K562 (cell line): ENCODE data around the gene ACAT2. TPM values are rescaled to one million over a fixed set of nuclear protein-coding genes. Genes with fewer than 3 reads are reported as not detected.

Source experiments
- BRD9 ChIP-seq: fragments of 450-650 bp; IDR thresholded peaks from 2 replicates; pipeline ENCODE4 v1.6.1; 2018; ENCODE audit warnings: low read depth; ENCODE audit not compliant: partially characterized antibody
- CBFA2T2 ChIP-seq: fragments of 450-650 bp; conservative IDR thresholded peaks from 2 replicates; pipeline ENCODE4 v1.6.1; 2017; ENCODE audit warnings: mild to moderate bottlenecking
- CBX2 ChIP-seq: fragments of 200-600 bp; sonication (generic); IDR thresholded peaks from one replicate; pipeline ENCODE4 v1.6.1; 2012; ENCODE audit warnings: mild to moderate bottlenecking, low read length, inconsistent platforms; ENCODE audit not compliant: insufficient read depth, poor library complexity, severe bottlenecking
- FOS ChIP-seq: IDR thresholded peaks from 3 replicates; pipeline ENCODE4 v1.6.1; 2011; ENCODE audit not compliant: insufficient read length; ENCODE audit errors: extremely low read depth
- FOXJ3 ChIP-seq: sonication (generic); formaldehyde crosslinking; IDR thresholded peaks from 2 replicates; pipeline ENCODE4 v1.4.0; 2020; ENCODE audit warnings: mild to moderate bottlenecking, missing genetic modification reagents
- GTF2A2 ChIP-seq: IDR thresholded peaks from 2 replicates; pipeline ENCODE4 v1.6.1; 2016; ENCODE audit warnings: mild to moderate bottlenecking, missing genetic modification characterization, missing compliant biosample characterization
- HNRNPL ChIP-seq: fragments of 200-400 bp; formaldehyde crosslinking; IDR thresholded peaks from 2 replicates; pipeline ENCODE4 v1.6.1; 2017; ENCODE audit warnings: low read depth, mild to moderate bottlenecking, low read length
- MITF ChIP-seq: IDR thresholded peaks from 2 replicates; pipeline ENCODE4 v1.6.1; 2014; ENCODE audit warnings: antibody characterized with exemption
- MNT ChIP-seq, 2 experiments: fragments of 450-650 bp; conservative IDR thresholded peaks; 2 replicates each; pipeline ENCODE4 v1.6.1; 2017; ENCODE audit warnings: mild to moderate bottlenecking in 2 of 2, moderate library complexity in 2 of 2
- MTA1 ChIP-seq: fragments of 450-650 bp; IDR thresholded peaks from 2 replicates; pipeline ENCODE4 v1.6.1; 2017; ENCODE audit warnings: borderline replicate concordance
- MTA2 ChIP-seq: fragments of 450-650 bp; IDR thresholded peaks from 2 replicates; pipeline ENCODE4 v1.6.1; 2016; ENCODE audit warnings: low read depth
- NFIX ChIP-seq: fragments of 250-450 bp; sonication (Bioruptor Pico); IDR thresholded peaks from 2 replicates; pipeline ENCODE4 v1.4.0; 2020; ENCODE audit warnings: low read depth, mild to moderate bottlenecking, moderate library complexity
- NR1H2 ChIP-seq: sonication (generic); formaldehyde crosslinking; IDR thresholded peaks from 2 replicates; pipeline ENCODE4 v1.4.0; 2020; ENCODE audit warnings: mild to moderate bottlenecking, missing genetic modification reagents
- POLR2AphosphoS2 ChIP-seq: IDR thresholded peaks from 2 replicates; pipeline ENCODE4 v1.6.1; 2012; ENCODE audit warnings: low read length, improper control_type of control experiment
- PPARD ChIP-seq: fragments of 250-450 bp; sonication (Bioruptor Pico); IDR thresholded peaks from 2 replicates; pipeline ENCODE4 v1.8.0; 2022; ENCODE audit warnings: inconsistent platforms, mild to moderate bottlenecking, moderate library complexity
- RBFOX2 ChIP-seq: fragments of 200-400 bp; formaldehyde crosslinking; IDR thresholded peaks from 2 replicates; pipeline ENCODE4 v1.6.1; 2017; ENCODE audit warnings: low read depth, mild to moderate bottlenecking, low read length, moderate library complexity
- RFX1 ChIP-seq: fragments of 450-650 bp; IDR thresholded peaks from 2 replicates; pipeline ENCODE4 v1.6.1; 2016; ENCODE audit warnings: mild to moderate bottlenecking, moderate library complexity
- SIX5 ChIP-seq, 2 experiments: IDR thresholded peaks; 2 replicates each; pipeline ENCODE4 v1.6.1; 2011; ENCODE audit warnings: low read length in 2 of 2, borderline replicate concordance in 1 of 2, low read depth in 1 of 2, mild to moderate bottlenecking in 1 of 2, moderate library complexity in 1 of 2; ENCODE audit not compliant: insufficient read depth in 1 of 2
- SMARCA4 ChIP-seq: fragments of 450-650 bp; IDR thresholded peaks from 2 replicates; pipeline ENCODE4 v1.6.1; 2016
- SMARCE1 ChIP-seq: fragments of 450-650 bp; IDR thresholded peaks from 2 replicates; pipeline ENCODE4 v1.7.1; 2016; ENCODE audit warnings: mild to moderate bottlenecking
- TBL1XR1 ChIP-seq, 2 experiments: IDR thresholded peaks; 2 replicates each; pipeline ENCODE4 v1.6.1; 2012; ENCODE audit warnings: improper control_type of control experiment in 2 of 2, low read length in 2 of 2, mild to moderate bottlenecking in 1 of 2
- TCF7L2 ChIP-seq: fragments of 150-350 bp; IDR thresholded peaks from 2 replicates; pipeline ENCODE4 v1.6.1; 2016; ENCODE audit warnings: low read depth, mild to moderate bottlenecking, low read length, moderate library complexity
- TEAD4 ChIP-seq, 2 experiments: sonication (generic) in 1 of 2; formaldehyde crosslinking in 1 of 2; IDR thresholded peaks; 2 replicates each; pipeline versions ENCODE4 v1.6.1 to v1.8.0; 2012 to 2022; ENCODE audit warnings: borderline replicate concordance in 1 of 2, inconsistent platforms in 1 of 2, low read length in 1 of 2, mild to moderate bottlenecking in 1 of 2, missing genetic modification reagents in 1 of 2
- TSHZ1 ChIP-seq: fragments of 250-450 bp; sonication (Bioruptor Pico); IDR thresholded peaks from 2 replicates; pipeline ENCODE4 v1.4.0; 2020; ENCODE audit warnings: mild to moderate bottlenecking, moderate library complexity
- ZKSCAN1 ChIP-seq: fragments of 150-350 bp; IDR thresholded peaks from 2 replicates; pipeline ENCODE4 v1.6.1; 2016; ENCODE audit warnings: low read depth, low read length
- polyA plus RNA-seq, 8 experiments: library from polyadenylated mRNA; depleted of rRNA in 4 of 8; stranded (reverse) in 5 of 8; unstranded in 3 of 8; fragments of >200 nt; fragmentation: Nextera tagmentation in 2 of 8; fragmentation: Illumina TruSeq in 1 of 8; extraction: Ambion mirVana in 2 of 8; extraction: Trizol in 1 of 8; gene quantifications; 2 replicates each; pipeline versions ENCODE4 v1.2.1 to v1.2.3, GENCODE V29; 2011 to 2014; ENCODE audit warnings: inconsistent platforms in 1 of 8, missing spikeins in 1 of 8
- total RNA-seq, 7 experiments: library from RNA; depleted of rRNA in 6 of 7; stranded (reverse); fragments of >200 nt in 6 of 7; fragmentation: Illumina TruSeq in 2 of 7; extraction: Trizol in 2 of 7; gene quantifications; 2 replicates each; pipeline versions ENCODE4 v1.2.1 to v1.2.3, GENCODE V29; 2011 to 2021; ENCODE audit warnings: low replicate concordance in 1 of 7

ACAT2 gene
- total and polyA plus RNA-seq, 9 of the 15 experiments (the other 6 are each of a cell fraction or from before 2014, with no cell fraction given): 63.0 to 309 (median 144) TPM

- TF ChIP-seq TCF7L2 (no peak), SMARCE1 (peak; percentile 60; the same call in 1 of the 2 replicates), MITF (no peak), TEAD4 (IDR thresholded peaks at IDR 0.05; ENCODE audit: low read length) (peak; percentile 83), TEAD4 (CRISPR knock-in tag; IDR thresholded peaks at IDR 0.05; ENCODE audit: borderline replicate concordance) (no peak), RFX1 (no peak), BRD9 (peak; percentile 48), MNT (conservative IDR thresholded peaks at IDR 0.05) (0 out of 4 replicates have a peak, but pooled peaks of 1 of the 2 experiments have one; percentile 14), NR1H2 (CRISPR knock-in tag) (no peak), MTA2 (no peak), CBX2 (no peak), NFIX (CRISPR knock-in tag) (no peak), FOS (no peak), ZKSCAN1 (no peak), RBFOX2 (no peak), POLR2AphosphoS2 (no peak), MTA1 (no peak), TBL1XR1 (IDR thresholded peaks at IDR 0.05; ENCODE audit: low read length in 2 of 2) (peak in 1 of 2 experiments; percentile 52; a peak in 1 of 4 replicates), GTF2A2 (tag) (no peak), SMARCA4 (peak; percentile 69; the same call in 1 of the 2 replicates), FOXJ3 (no peak), CBFA2T2 (peak; percentile 36; the same call in 1 of the 2 replicates), PPARD (CRISPR knock-in tag) (no peak), HNRNPL (no peak), SIX5 (IDR thresholded peaks at IDR 0.05; ENCODE audit: borderline replicate concordance in 1 of 2, insufficient read depth in 1 of 2, low read depth in 1 of 2, low read length in 2 of 2) (no peak), TSHZ1 (CRISPR knock-in tag) (no peak)
Observed at GRCh38 chr6:159728531-159728964, 33.3 kb upstream of the ACAT2 start (continued).
